PC-9 (cell line): Measurements from ENCODE around the gene KRT33B. TPM values are rescaled to one million over a fixed set of nuclear protein-coding genes. Genes with fewer than 3 reads are reported as not detected.

ENCODE experiments used
- BruUV-seq: library from RNA; stranded (reverse); fragments of 400-500 nt; replicated peaks from 2 replicates; lab custom pipeline; 2021; lab: Mats Ljungman, UMichigan
- CTCF ChIA-PET: fragments of 300-600 bp; sonication (Branson Sonifier 250); formaldehyde crosslinking; loops from one replicate; lab custom pipeline; 2022; ENCODE audit warnings: antibody characterized with exemption; lab: Charles Lee
- POLR2A ChIA-PET: fragments of 300-600 bp; sonication (Branson Sonifier 250); formaldehyde crosslinking; loops from one replicate; lab custom pipeline; 2022; ENCODE audit warnings: antibody characterized with exemption; ENCODE audit not compliant: unreplicated experiment; lab: Charles Lee
- DNase-seq, 2 experiments: peaks; one replicate each; pipeline versions ENCODE4 v3.0.0 to v3.0.0-alpha.2; 2015 to 2022; ENCODE audit warnings: mixed read lengths in 1 of 2
- H2AFZ ChIP-seq: fragments of 200-600 bp; sonication (generic); 2 replicates; pipeline ENCODE4 v1.8.1; 2017; ENCODE audit warnings: antibody characterized with exemption
- H3F3A ChIP-seq: fragments of 200-600 bp; sonication (generic); 2 replicates; pipeline ENCODE4 v1.8.1; 2017; ENCODE audit warnings: antibody characterized with exemption, mild to moderate bottlenecking, low read depth; ENCODE audit not compliant: insufficient read depth
- H3K27ac ChIP-seq: fragments of 200-600 bp; sonication (generic); 2 replicates; pipeline ENCODE4 v1.6.1; 2016; ENCODE audit warnings: mixed run types
- H3K27me3 ChIP-seq: fragments of 200-600 bp; sonication (generic); 2 replicates; pipeline ENCODE4 v1.6.1; 2016; ENCODE audit warnings: low read depth, mixed run types; ENCODE audit not compliant: insufficient read depth
- H3K36me3 ChIP-seq: fragments of 200-600 bp; sonication (generic); 2 replicates; pipeline ENCODE4 v1.6.1; 2016; ENCODE audit warnings: low read depth, mixed run types
- H3K4me1 ChIP-seq: fragments of 200-600 bp; sonication (generic); replicated peaks from 2 replicates; pipeline ENCODE4 v1.6.1; 2016; ENCODE audit warnings: mixed run types; ENCODE audit not compliant: insufficient read depth
- H3K4me2 ChIP-seq: fragments of 200-600 bp; sonication (generic); 2 replicates; pipeline ENCODE4 v1.6.1; 2017; ENCODE audit warnings: mixed run types
- H3K4me3 ChIP-seq: fragments of 200-600 bp; sonication (generic); 2 replicates; pipeline ENCODE4 v1.6.1; 2016; ENCODE audit warnings: mixed run types
- H3K79me2 ChIP-seq: fragments of 200-600 bp; sonication (generic); 2 replicates; pipeline ENCODE4 v1.6.1; 2017; ENCODE audit warnings: low read depth, mixed run types
- H3K9me2 ChIP-seq: fragments of 200-600 bp; sonication (generic); 2 replicates; pipeline ENCODE4 v1.8.1; 2017; ENCODE audit warnings: mild to moderate bottlenecking; ENCODE audit not compliant: insufficient read depth
- H3K9me3 ChIP-seq: fragments of 200-600 bp; sonication (generic); 2 replicates; pipeline ENCODE4 v1.8.1; 2016; ENCODE audit warnings: low read depth; ENCODE audit not compliant: insufficient read depth
- H4K20me1 ChIP-seq: fragments of 200-600 bp; sonication (generic); 2 replicates; pipeline ENCODE4 v1.8.1; 2017; ENCODE audit not compliant: insufficient read depth
- EZH2 ChIP-seq: fragments of 200-600 bp; sonication (generic); IDR thresholded peaks from 2 replicates; pipeline ENCODE4 v1.8.0; 2017; ENCODE audit warnings: antibody characterized with exemption, low read depth
- intact Hi-C: fragments of 100-400 bp; cut with micrococcal nuclease; formaldehyde crosslinking; loops from one replicate; pipeline ENCODE4 v1.10.0; 2022; ENCODE audit not compliant: unreplicated experiment
- total RNA-seq: library from RNA; stranded (reverse); gene quantifications from 2 replicates; pipeline ENCODE4 v1.2.3, GENCODE V29; 2021
- TF ChIP-seq, protein P1 (sequence below): fragments of 200-600 bp; sonication (generic); conservative IDR thresholded peaks from 2 replicates; pipeline ENCODE4 v1.6.1; 2017; ENCODE audit warnings: mixed run types, antibody characterized with exemption, mild to moderate bottlenecking, moderate library complexity

Gene KRT33B
- total RNA-seq, 1 experiment from 2014 or later, result not detected

DNA sequence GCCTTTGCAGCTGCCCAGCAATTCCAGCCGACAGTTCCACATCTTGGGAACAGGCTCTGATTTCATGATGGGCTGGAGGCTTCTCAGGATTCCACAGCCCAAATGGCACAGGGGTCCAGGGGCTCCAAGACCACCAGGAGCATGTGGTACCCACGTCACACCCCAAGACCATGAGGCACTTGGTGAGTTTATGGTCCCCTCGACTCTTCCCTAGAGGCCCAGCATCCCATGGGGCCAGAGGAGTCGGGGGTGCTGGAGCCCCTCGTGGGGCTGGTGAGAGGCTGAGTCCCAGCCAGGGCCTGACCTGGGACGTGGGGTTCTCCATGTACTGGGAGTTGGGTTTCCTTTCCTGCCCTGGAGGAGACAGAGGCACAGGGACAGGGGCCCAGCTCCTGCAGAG lies 44.0 kb downstream of the KRT33B start:
- Histone ChIP-seq H3K27me3 (no peaks in the 10 kb centered on the region), H3K9me2 (no peaks in the 10 kb centered on the region), H3K4me2 (no peak overlapping the region), H3K27ac (no peak overlapping the region), H3K36me3 (no peaks in the 10 kb centered on the region), H4K20me1 (no peaks in the 10 kb centered on the region), H3K4me1 (peaks cover 6% of the 10 kb centered on the region; the same call in 1 of the 2 replicates), H3K4me3 (no peak overlapping the region), H3F3A (no peaks in the 10 kb centered on the region), H3K9me3 (no peaks in the 10 kb centered on the region), H3K79me2 (no peaks in the 10 kb centered on the region), H2AFZ (no peak overlapping the region)
- DNase-seq, result no peak
- ChIA-PET CTCF (interaction anchor here (0.6 kb wide), 1 partner anchor 87 kb away, joined by 4 read pairs; no protein-coding TSS in a partner anchor), POLR2A (no interaction called here)
- intact Hi-C loops, result loop anchor here (2.0 to 10.0 kb wide), 4 partner anchors 199 to 711 kb away; partner anchors contain the start of gene KRT19
- TF ChIP-seq EZH2, result no peak
- TF ChIP-seq, protein P1, sequence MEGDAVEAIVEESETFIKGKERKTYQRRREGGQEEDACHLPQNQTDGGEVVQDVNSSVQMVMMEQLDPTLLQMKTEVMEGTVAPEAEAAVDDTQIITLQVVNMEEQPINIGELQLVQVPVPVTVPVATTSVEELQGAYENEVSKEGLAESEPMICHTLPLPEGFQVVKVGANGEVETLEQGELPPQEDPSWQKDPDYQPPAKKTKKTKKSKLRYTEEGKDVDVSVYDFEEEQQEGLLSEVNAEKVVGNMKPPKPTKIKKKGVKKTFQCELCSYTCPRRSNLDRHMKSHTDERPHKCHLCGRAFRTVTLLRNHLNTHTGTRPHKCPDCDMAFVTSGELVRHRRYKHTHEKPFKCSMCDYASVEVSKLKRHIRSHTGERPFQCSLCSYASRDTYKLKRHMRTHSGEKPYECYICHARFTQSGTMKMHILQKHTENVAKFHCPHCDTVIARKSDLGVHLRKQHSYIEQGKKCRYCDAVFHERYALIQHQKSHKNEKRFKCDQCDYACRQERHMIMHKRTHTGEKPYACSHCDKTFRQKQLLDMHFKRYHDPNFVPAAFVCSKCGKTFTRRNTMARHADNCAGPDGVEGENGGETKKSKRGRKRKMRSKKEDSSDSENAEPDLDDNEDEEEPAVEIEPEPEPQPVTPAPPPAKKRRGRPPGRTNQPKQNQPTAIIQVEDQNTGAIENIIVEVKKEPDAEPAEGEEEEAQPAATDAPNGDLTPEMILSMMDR, result no peak
- no TSS peak for BruUV-seq

DNA sequence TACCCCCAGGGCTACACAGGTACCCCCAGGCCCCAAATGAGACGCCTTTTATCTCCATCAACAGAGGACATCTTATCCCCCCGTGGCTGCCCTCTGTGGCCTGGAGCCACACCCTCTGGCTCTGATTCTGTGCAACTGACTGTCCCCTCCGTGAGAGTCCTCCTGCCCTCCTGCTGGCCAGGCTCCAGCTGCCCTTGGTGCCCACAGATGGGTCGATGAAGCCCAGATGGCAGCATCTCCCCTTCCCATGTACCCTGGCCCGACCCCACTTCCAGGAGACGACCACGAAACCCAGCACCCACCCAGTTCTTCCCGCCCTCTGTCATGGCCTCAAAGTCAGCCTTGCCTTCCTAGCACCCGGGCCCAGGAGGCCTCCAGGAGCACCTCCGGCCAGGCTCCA lies 44.5 kb downstream of the KRT33B start:
- H3F3A ChIP-seq, result no peaks in the 10 kb centered on the region
- H3K9me2 ChIP-seq, result no peaks in the 10 kb centered on the region
- ChIA-PET POLR2A (no interaction called here), CTCF (interaction anchor here (0.6 kb wide), 1 partner anchor 87 kb away, joined by 4 read pairs; no protein-coding TSS in a partner anchor)
- H3K79me2 ChIP-seq, result no peaks in the 10 kb centered on the region
- intact Hi-C loops, result loop anchor here (2.0 to 10.0 kb wide), 4 partner anchors 200 to 710 kb away; partner anchors contain the start of gene KRT19
- H3K4me3 ChIP-seq, result no peak overlapping the region
- no peak for DNase-seq
- no peaks in the 10 kb centered on the region for H3K36me3 ChIP-seq
- H3K27me3 ChIP-seq, result no peaks in the 10 kb centered on the region
- TF ChIP-seq, protein P1, result no peak
- TF ChIP-seq EZH2, result no peak
- no peak overlapping the region for H2AFZ ChIP-seq
- no peaks in the 10 kb centered on the region for H3K9me3 ChIP-seq
- BruUV-seq, result no TSS peak
- H3K4me1 ChIP-seq, result peaks cover 6% of the 10 kb centered on the region; the same call in 1 of the 2 replicates
- H4K20me1 ChIP-seq, result no peaks in the 10 kb centered on the region
- no peak overlapping the region for H3K27ac ChIP-seq
- no peak overlapping the region for H3K4me2 ChIP-seq

DNA sequence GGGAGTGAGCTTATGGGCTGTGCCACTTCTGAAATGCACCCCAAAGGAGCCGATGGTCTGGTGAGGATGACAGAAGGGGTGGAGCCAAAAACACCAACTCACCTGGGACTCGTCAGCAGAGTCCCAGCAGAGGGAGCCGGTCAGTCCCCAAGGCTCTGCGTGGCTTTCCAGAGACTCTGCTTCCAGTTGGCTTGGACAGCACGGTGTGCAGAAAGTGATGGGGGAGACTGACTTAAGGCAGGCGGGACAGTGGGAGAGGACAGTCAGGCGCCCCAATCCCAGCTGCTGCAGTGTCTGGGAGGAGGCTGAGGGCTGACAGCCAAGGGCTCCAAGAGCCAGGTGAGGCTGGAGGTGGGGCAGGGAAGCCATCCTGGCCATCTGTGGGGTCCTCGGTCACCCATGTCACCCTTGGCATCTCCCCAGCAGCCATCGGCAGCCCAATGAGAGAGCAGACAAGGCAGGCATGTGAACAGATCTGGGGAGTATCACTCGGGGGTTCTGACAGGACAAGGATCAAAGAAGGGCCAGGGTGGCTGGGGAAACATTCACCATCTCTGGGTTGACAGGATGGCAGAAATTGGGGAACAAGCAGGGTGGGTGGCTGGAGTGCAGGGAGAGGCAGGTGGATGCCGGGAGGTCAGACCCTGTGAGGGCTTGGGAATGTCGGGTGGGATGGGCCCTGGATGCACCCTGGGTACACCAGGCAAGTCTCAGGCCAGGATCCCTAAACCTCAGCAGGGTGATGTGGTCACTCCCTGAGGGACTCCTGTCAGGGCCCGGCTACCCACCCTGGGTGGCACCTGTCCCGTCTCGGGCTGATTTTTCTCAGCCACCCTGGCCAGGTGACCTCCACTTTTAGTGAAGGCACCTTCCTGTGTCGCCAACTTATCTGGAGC lies 45.2 kb downstream of the KRT33B start:
- no peaks in the 10 kb centered on the region for H3F3A ChIP-seq
- ChIA-PET CTCF (no interaction called here), POLR2A (no interaction called here)
- H4K20me1 ChIP-seq, result no peaks in the 10 kb centered on the region
- TF ChIP-seq EZH2, result no peak
- TF ChIP-seq, protein P1, result peak; percentile 58
- intact Hi-C loops, result loop anchor here (1.0 to 10.0 kb wide), 7 partner anchors 172 to 710 kb away; partner anchors contain the start of genes KRT19 and KRTAP2-3
- no peaks in the 10 kb centered on the region for H3K9me2 ChIP-seq
- H3K27ac ChIP-seq, result no peak overlapping the region
- H3K9me3 ChIP-seq, result no peaks in the 10 kb centered on the region; the same call in none of the 2 replicates
- no peaks in the 10 kb centered on the region for H3K79me2 ChIP-seq
- no TSS peak for BruUV-seq
- H3K4me2 ChIP-seq, result no peak overlapping the region
- no peak overlapping the region for H2AFZ ChIP-seq
- H3K4me1 ChIP-seq, result peaks cover under 1% of the 10 kb centered on the region; the same call in 1 of the 2 replicates
- H3K27me3 ChIP-seq, result no peaks in the 10 kb centered on the region
- H3K36me3 ChIP-seq, result peaks cover 4% of the 10 kb centered on the region; the same call in 1 of the 2 replicates
- no peak overlapping the region for H3K4me3 ChIP-seq
- peak; percentile 39 to 60 for DNase-seq
